HEK293 (cell line): Measurements from ENCODE around the gene GAS1.

Source experiments
- BCL11A ChIP-seq: fragments of 450-650 bp; formaldehyde crosslinking; IDR thresholded peaks from 2 replicates; pipeline ENCODE4 v1.5.1; 2016; ENCODE audit warnings: low read depth, missing biosample characterization, missing genetic modification characterization
- HOXA7 ChIP-seq: sonication (generic); formaldehyde crosslinking; IDR thresholded peaks from 2 replicates; pipeline ENCODE4 v1.8.1; 2022; ENCODE audit warnings: missing genetic modification reagents, borderline replicate concordance
- PATZ1 ChIP-seq: fragments of 450-650 bp; formaldehyde crosslinking; IDR thresholded peaks from 2 replicates; pipeline ENCODE4 v1.5.1; 2016; ENCODE audit warnings: missing biosample characterization, missing genetic modification characterization
- SCRT2 ChIP-seq: fragments of 450-650 bp; formaldehyde crosslinking; IDR thresholded peaks from 2 replicates; pipeline ENCODE4 v1.5.1; 2016; ENCODE audit warnings: missing biosample characterization, missing genetic modification characterization
- SETDB1 ChIP-seq: IDR thresholded peaks from one replicate; pipeline ENCODE4 v1.6.1; 2017; ENCODE audit warnings: mild to moderate bottlenecking, low read length, moderate library complexity, mixed read lengths; ENCODE audit not compliant: insufficient read length
- ZFP41 ChIP-seq: fragments of 450-650 bp; formaldehyde crosslinking; IDR thresholded peaks from 2 replicates; pipeline ENCODE4 v1.5.1; 2016; ENCODE audit warnings: missing biosample characterization, missing genetic modification characterization, borderline replicate concordance
- ZNF175 ChIP-seq: fragments of 450-650 bp; formaldehyde crosslinking; IDR thresholded peaks from 2 replicates; pipeline ENCODE4 v1.5.1; 2016; ENCODE audit warnings: missing biosample characterization, missing genetic modification characterization
- ZNF48 ChIP-seq: fragments of 450-650 bp; formaldehyde crosslinking; IDR thresholded peaks from 2 replicates; pipeline ENCODE4 v1.5.1; 2016; ENCODE audit warnings: missing biosample characterization, missing genetic modification characterization
- ZNF610 ChIP-seq: fragments of 450-650 bp; formaldehyde crosslinking; IDR thresholded peaks from 2 replicates; pipeline ENCODE4 v1.5.1; 2016; ENCODE audit warnings: missing biosample characterization, missing genetic modification characterization, borderline replicate concordance
- ZNF660 ChIP-seq: fragments of 450-650 bp; IDR thresholded peaks from 2 replicates; pipeline ENCODE4 v1.5.1; 2018; ENCODE audit warnings: missing biosample characterization, mild to moderate bottlenecking, missing genetic modification characterization
- ZNF792 ChIP-seq: fragments of 450-650 bp; formaldehyde crosslinking; IDR thresholded peaks from 2 replicates; pipeline ENCODE4 v1.5.1; 2016; ENCODE audit warnings: missing biosample characterization, missing genetic modification characterization
- TF ChIP-seq, protein P1 (sequence below): fragments of 450-650 bp; formaldehyde crosslinking; IDR thresholded peaks from 2 replicates; pipeline ENCODE4 v1.5.1; 2016; ENCODE audit warnings: missing biosample characterization, missing genetic modification characterization

DNA sequence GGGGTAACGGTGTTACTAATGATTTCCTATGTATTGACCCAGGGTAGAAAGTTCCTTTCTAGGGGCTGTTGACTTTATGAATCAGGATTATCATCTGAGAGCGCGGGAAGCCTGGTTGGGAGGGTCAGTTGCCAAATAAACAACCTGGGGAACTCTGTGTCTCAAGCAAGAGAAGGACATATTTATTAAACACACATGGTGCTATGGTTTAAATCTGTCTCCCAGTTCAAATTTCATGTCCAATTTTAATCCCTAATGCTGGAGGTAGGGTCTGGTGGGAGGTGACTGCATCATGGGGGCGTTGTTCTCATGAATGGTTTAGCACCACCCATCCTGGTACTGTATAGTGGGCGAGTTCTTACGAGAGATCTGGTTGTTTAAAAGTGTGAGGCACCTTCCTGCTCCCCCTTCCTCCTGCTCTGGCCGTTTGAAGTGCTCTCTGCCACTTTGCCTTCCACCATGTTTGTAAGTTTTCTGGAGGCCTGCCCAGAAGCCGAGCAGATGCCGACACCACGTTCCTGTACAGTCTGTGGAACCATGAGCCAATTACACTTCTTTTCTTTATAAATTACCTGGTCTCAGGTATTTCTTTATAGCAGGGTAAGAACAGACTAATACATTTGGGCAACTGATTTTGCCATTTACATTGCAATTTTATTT lies 19.7 kb upstream of the GAS1 start:
- TF ChIP-seq, protein P1, sequence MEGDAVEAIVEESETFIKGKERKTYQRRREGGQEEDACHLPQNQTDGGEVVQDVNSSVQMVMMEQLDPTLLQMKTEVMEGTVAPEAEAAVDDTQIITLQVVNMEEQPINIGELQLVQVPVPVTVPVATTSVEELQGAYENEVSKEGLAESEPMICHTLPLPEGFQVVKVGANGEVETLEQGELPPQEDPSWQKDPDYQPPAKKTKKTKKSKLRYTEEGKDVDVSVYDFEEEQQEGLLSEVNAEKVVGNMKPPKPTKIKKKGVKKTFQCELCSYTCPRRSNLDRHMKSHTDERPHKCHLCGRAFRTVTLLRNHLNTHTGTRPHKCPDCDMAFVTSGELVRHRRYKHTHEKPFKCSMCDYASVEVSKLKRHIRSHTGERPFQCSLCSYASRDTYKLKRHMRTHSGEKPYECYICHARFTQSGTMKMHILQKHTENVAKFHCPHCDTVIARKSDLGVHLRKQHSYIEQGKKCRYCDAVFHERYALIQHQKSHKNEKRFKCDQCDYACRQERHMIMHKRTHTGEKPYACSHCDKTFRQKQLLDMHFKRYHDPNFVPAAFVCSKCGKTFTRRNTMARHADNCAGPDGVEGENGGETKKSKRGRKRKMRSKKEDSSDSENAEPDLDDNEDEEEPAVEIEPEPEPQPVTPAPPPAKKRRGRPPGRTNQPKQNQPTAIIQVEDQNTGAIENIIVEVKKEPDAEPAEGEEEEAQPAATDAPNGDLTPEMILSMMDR (tag by site-specific recombination) = no peak
- no peak for TF ChIP-seq SCRT2 (tag by site-specific recombination)
- no peak for TF ChIP-seq ZNF792 (tag by site-specific recombination)
- no peak for TF ChIP-seq ZNF175
- no peak for TF ChIP-seq ZNF48 (tag by site-specific recombination)
- no peak for TF ChIP-seq SETDB1
- no peak for TF ChIP-seq ZFP41 (tag by site-specific recombination)
- TF ChIP-seq PATZ1 (tag by site-specific recombination) = no peak
- TF ChIP-seq ZNF660 (tag by site-specific recombination) = no peak
- no peak for TF ChIP-seq HOXA7 (CRISPR knock-in tag)
- TF ChIP-seq BCL11A (tag by site-specific recombination) = no peak
- TF ChIP-seq ZNF610 = no peak
